ENCODE measurements around the gene EPHB1. TPM values are rescaled to one million over a fixed set of nuclear protein-coding genes. Genes with fewer than 3 reads are reported as not detected.

EPHB1 gene
- total RNA-seq, 1 experiment from 2014 or later: 2.8 TPM

- H2BK12ac ChIP-seq (ENCODE audit: insufficient read length, low read depth, low read length): no peak overlapping the region
- Mint-ChIP-seq H3K9me3 (no peaks in the 10 kb centered on the region; a peak in 1 of 5 replicates), H3K4me3 (no peak overlapping the region), H3K36me3 (ENCODE audit: insufficient read depth in 1 of 3, low read depth in 3 of 3) (peaks cover 0 to 3% (median 0%) of the 10 kb centered on the region in 3 experiments; a peak in 2 of 7 replicates), H3K4me1 (peaks cover 20 to 22% of the 10 kb centered on the region in 2 experiments), H3K27ac (no peak overlapping the region), H3K27me3 (ENCODE audit: low read depth) (peaks cover 6% of the 10 kb centered on the region; the same call in 1 of the 2 replicates)
- no peak overlapping the region for H2BK5ac ChIP-seq (ENCODE audit: insufficient read length, low read length)
- no peak for TF ChIP-seq CTCF (conservative IDR thresholded peaks at IDR 0.05)
- H2AK5ac ChIP-seq (ENCODE audit: insufficient read length, low read length): no peak overlapping the region
- H2BK15ac ChIP-seq (ENCODE audit: low read depth, low read length): no peak overlapping the region
- no peak overlapping the region; the same call in 1 of the 2 replicates for H3K14ac ChIP-seq (ENCODE audit: insufficient read depth, low read length)
- H4K8ac ChIP-seq (replicated peaks; ENCODE audit: insufficient read length, low read depth, low read length): no peak overlapping the region
- H2BK20ac ChIP-seq (ENCODE audit: low read depth, low read length, poor library complexity, severe bottlenecking): no peak overlapping the region
- no peak overlapping the region for H3K56ac ChIP-seq (ENCODE audit: insufficient read length, low read depth, low read length)
- H3K18ac ChIP-seq (ENCODE audit: insufficient read length, low read depth, low read length): no peak overlapping the region
- WGBS (ENCODE audit: extremely low coverage, insufficient read length, low lambda C conversion rate): no CpG with 5 or more reads among the region's 6 CpGs
- H3K23me2 ChIP-seq (ENCODE audit: insufficient read length, low read depth, low read length, poor library complexity, severe bottlenecking): no peaks in the 10 kb centered on the region
- H3K27ac ChIP-seq (ENCODE audit: insufficient read length, low read depth, low read length): no peak overlapping the region
- H3K9ac ChIP-seq (ENCODE audit: extremely low read depth, insufficient read length, low read length): no peak overlapping the region
- H4K20me1 ChIP-seq (ENCODE audit: control insufficient read depth, insufficient read depth, insufficient read length): no peaks in the 10 kb centered on the region
- no peaks in the 10 kb centered on the region for H3K79me2 ChIP-seq (ENCODE audit: insufficient read depth, low read length)
- no peaks in the 10 kb centered on the region for H3K9me3 ChIP-seq (ENCODE audit: control insufficient read depth, low read depth, low read length)
- H4K5ac ChIP-seq (ENCODE audit: insufficient read length, low read depth, low read length): no peak overlapping the region
- no peak overlapping the region for H2BK120ac ChIP-seq (ENCODE audit: low read depth, low read length, poor library complexity, severe bottlenecking)
- no peak overlapping the region for H3T11ph ChIP-seq (ENCODE audit: low read length)
- DNase-seq: no peak
- no peaks in the 10 kb centered on the region for H3K27me3 ChIP-seq (ENCODE audit: insufficient read depth, low read length)
- H3K4ac ChIP-seq (ENCODE audit: low read depth, low read length): no peak overlapping the region
- no peak overlapping the region for H2AFZ ChIP-seq (ENCODE audit: low read length)
- H4K91ac ChIP-seq (ENCODE audit: insufficient read length, low read depth, low read length): no peak overlapping the region
- no peak overlapping the region for H3K23ac ChIP-seq (ENCODE audit: insufficient read length, low read depth, low read length)
- no peaks in the 10 kb centered on the region for H3K79me1 ChIP-seq (ENCODE audit: insufficient read depth, low read depth, low read length, poor library complexity, severe bottlenecking)
- H3K4me1 ChIP-seq (ENCODE audit: insufficient read depth, low read length): no peaks in the 10 kb centered on the region; the same call in 1 of the 2 replicates
- no peak overlapping the region for H3K4me2 ChIP-seq (ENCODE audit: insufficient read depth, insufficient read length, low read length)
Measured at GRCh38 chr3:135034891-135035440, 239.9 kb downstream of the EPHB1 start.

All from H9 (cell line).